ENCODE results near the gene EEF1A2. TPM values are rescaled to one million over a fixed set of nuclear protein-coding genes. Genes with fewer than 3 reads are reported as not detected.
A peak's percentile ranks its signal among the peaks of the same experiment; 100 is the strongest.

The EEF1A2 gene
- polyA plus RNA-seq, 3 donors: 0.08 TPM; not detected in 2

DNA sequence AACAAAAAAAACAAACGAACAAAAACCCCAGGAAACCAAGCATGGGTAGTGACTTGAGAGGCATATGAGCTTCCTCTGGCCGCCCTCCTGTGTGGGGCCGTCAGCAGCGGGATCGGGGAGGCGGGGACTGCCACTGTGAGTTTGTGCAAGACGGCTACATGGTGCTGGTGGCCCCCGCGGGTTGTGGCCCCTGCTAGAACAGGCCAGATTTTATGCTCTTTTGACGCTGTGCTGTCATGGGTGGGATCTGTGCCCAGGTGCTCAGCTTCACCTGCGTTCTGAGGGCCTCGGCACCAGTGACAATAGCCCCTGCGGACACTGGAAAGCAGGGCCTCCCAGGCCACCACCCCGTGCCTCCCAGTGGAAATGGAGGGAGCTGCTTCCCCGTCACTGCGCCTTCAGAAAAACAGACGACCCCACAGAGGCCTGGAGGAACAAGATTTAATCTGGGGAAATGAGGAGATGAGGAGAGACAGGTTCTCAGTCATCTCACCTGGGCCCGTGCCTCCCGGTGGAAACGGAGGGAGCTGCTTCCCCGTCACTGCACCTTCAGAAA, 21.7 kb downstream of the EEF1A2 start:
- H3K79me2 ChIP-seq (ENCODE audit: insufficient read depth, low read length): no peaks in the 10 kb centered on the region
- H3K9me3 ChIP-seq (replicated peaks in 1 of 2; ENCODE audit: control insufficient read depth in 1 of 2, insufficient read depth in 1 of 2, low read length in 2 of 2): no peaks in the 10 kb centered on the region
- intact Hi-C loops (cut with micrococcal nuclease): no loop called here
- no peaks in the 10 kb centered on the region for H3K4me1 Mint-ChIP-seq
- H3K27me3 Mint-ChIP-seq (ENCODE audit: low read depth in 3 of 3): peaks cover 46 to 53% (median 51%) of the 10 kb centered on the region in 3 donors
- H3K4me2 ChIP-seq (replicated peaks; ENCODE audit: extremely low read depth, low read length, poor library complexity, severe bottlenecking): no peak overlapping the region
- no peak overlapping the region for H3K27ac ChIP-seq (ENCODE audit: low read depth in 1 of 2, low read length in 2 of 2)
- H3K27me3 ChIP-seq (ENCODE audit: control insufficient read depth in 2 of 2, insufficient read depth in 2 of 2, low read length in 2 of 2): peaks cover 6 to 36% of the 10 kb centered on the region in 2 donors
- TF ChIP-seq, protein P1, sequence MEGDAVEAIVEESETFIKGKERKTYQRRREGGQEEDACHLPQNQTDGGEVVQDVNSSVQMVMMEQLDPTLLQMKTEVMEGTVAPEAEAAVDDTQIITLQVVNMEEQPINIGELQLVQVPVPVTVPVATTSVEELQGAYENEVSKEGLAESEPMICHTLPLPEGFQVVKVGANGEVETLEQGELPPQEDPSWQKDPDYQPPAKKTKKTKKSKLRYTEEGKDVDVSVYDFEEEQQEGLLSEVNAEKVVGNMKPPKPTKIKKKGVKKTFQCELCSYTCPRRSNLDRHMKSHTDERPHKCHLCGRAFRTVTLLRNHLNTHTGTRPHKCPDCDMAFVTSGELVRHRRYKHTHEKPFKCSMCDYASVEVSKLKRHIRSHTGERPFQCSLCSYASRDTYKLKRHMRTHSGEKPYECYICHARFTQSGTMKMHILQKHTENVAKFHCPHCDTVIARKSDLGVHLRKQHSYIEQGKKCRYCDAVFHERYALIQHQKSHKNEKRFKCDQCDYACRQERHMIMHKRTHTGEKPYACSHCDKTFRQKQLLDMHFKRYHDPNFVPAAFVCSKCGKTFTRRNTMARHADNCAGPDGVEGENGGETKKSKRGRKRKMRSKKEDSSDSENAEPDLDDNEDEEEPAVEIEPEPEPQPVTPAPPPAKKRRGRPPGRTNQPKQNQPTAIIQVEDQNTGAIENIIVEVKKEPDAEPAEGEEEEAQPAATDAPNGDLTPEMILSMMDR (IDR thresholded peaks at IDR 0.05): no peak
- H3K4me1 ChIP-seq (ENCODE audit: control insufficient read depth in 1 of 2, insufficient read depth in 2 of 2, low read length in 2 of 2): no peaks in the 10 kb centered on the region
- no peaks in the 10 kb centered on the region for H3K36me3 Mint-ChIP-seq
- H2AFZ ChIP-seq (ENCODE audit: insufficient read depth, low read depth, low read length, poor library complexity, severe bottlenecking): no peak overlapping the region
- no peaks in the 10 kb centered on the region for H3K36me3 ChIP-seq (replicated peaks in 1 of 2; ENCODE audit: control insufficient read depth in 1 of 2, insufficient read depth in 2 of 2, low read length in 2 of 2)
- WGBS (ENCODE audit: insufficient coverage): 52% methylated on average over 14 of the region's 21 CpGs
- peaks cover 0 to 5% (median 0%) of the 10 kb centered on the region in 7 donors for H3K9me3 Mint-ChIP-seq
- H3K4me3 ChIP-seq (replicated peaks in 1 of 3; ENCODE audit: low read depth in 2 of 3, low read length in 3 of 3): no peak overlapping the region
- H3K4me3 Mint-ChIP-seq: peak overlapping the region in 1 of 2 donors; percentile 18
- no peak overlapping the region for H3K9ac ChIP-seq (ENCODE audit: insufficient read depth, low read length, poor library complexity, severe bottlenecking)
- H4K20me1 ChIP-seq (ENCODE audit: insufficient read depth, low read length): no peaks in the 10 kb centered on the region
- H3K27ac Mint-ChIP-seq: no peak overlapping the region
- no peak for DNase-seq

DNA sequence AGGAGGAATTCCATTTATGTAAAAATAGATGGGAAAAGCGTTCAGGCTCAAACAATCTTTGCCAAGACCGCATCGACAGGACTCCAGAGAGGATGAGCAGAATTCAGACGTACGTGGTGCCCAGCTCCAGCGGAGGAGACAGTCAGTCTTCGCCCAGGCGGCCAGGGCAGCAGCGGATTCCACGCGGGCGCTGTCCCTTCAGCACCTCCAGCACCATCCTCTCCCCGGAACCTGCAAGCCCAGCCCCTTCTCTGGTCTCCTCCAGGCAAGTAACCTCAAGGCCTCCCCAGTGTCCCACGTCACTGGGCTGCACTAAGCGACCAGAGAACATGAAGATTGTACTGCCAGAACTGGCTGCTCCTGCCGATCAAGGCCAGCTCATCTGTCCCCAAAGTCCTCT, 23.7 kb downstream of the EEF1A2 start:
- no peaks in the 10 kb centered on the region for H3K36me3 Mint-ChIP-seq
- DNase-seq: no peak
- Histone ChIP-seq H3K4me3 (replicated peaks in 1 of 3; ENCODE audit: low read depth in 2 of 3, low read length in 3 of 3) (no peak overlapping the region), H3K4me2 (replicated peaks; ENCODE audit: extremely low read depth, low read length, poor library complexity, severe bottlenecking) (no peak overlapping the region), H3K79me2 (ENCODE audit: insufficient read depth, low read length) (no peaks in the 10 kb centered on the region), H3K27me3 (ENCODE audit: control insufficient read depth in 2 of 2, insufficient read depth in 2 of 2, low read length in 2 of 2) (peaks cover 9 to 48% of the 10 kb centered on the region in 2 donors), H3K27ac (ENCODE audit: low read depth in 1 of 2, low read length in 2 of 2) (no peak overlapping the region), H4K20me1 (ENCODE audit: insufficient read depth, low read length) (no peaks in the 10 kb centered on the region), H3K9me3 (replicated peaks in 1 of 2; ENCODE audit: control insufficient read depth in 1 of 2, insufficient read depth in 1 of 2, low read length in 2 of 2) (no peaks in the 10 kb centered on the region), H3K4me1 (ENCODE audit: control insufficient read depth in 1 of 2, insufficient read depth in 2 of 2, low read length in 2 of 2) (no peaks in the 10 kb centered on the region), H3K9ac (ENCODE audit: insufficient read depth, low read length, poor library complexity, severe bottlenecking) (no peak overlapping the region), H2AFZ (ENCODE audit: insufficient read depth, low read depth, low read length, poor library complexity, severe bottlenecking) (no peak overlapping the region), H3K36me3 (replicated peaks in 1 of 2; ENCODE audit: control insufficient read depth in 1 of 2, insufficient read depth in 2 of 2, low read length in 2 of 2) (no peaks in the 10 kb centered on the region)
- TF ChIP-seq, protein P1 (IDR thresholded peaks at IDR 0.05): no peak
- intact Hi-C loops (cut with micrococcal nuclease): no loop called here
- H3K27me3 Mint-ChIP-seq (ENCODE audit: low read depth in 3 of 3): peaks cover 50 to 66% (median 61%) of the 10 kb centered on the region in 3 donors
- H3K4me1 Mint-ChIP-seq: no peaks in the 10 kb centered on the region
- H3K4me3 Mint-ChIP-seq: peak overlapping the region in 1 of 2 donors; percentile 51
- WGBS (ENCODE audit: insufficient coverage): 16% methylated on average over 16 of the region's 16 CpGs
- H3K9me3 Mint-ChIP-seq: peaks cover 0 to 5% (median 0%) of the 10 kb centered on the region in 7 donors
- H3K27ac Mint-ChIP-seq: no peak overlapping the region

Data from CD14-positive monocyte (primary cell).